Choroid plexus epithelial cell (primary cell): ENCODE data around the gene TACR1.
A peak's percentile ranks its signal among the peaks of the same experiment; 100 is the strongest.

Experiments
- DNase-seq: peaks from one replicate; pipeline ENCODE4 v3.0.0-alpha.2; 2010; ENCODE audit warnings: low read depth
- H3K4me3 ChIP-seq: 2 replicates; pipeline ENCODE4 v1.5.1; 2011; ENCODE audit warnings: low read depth, mild to moderate bottlenecking, control low read depth, low read length, moderate library complexity
- CTCF ChIP-seq: conservative IDR thresholded peaks from 2 replicates; pipeline ENCODE4 v1.5.1; 2011; ENCODE audit warnings: low read depth, mild to moderate bottlenecking, control low read depth, inconsistent platforms, low read length, moderate library complexity

The TACR1 gene

GRCh38 chr2:75088791-75089190 lies 110.5 kb downstream of the TACR1 start:
- no peak for DNase-seq
- no peak for TF ChIP-seq CTCF

GRCh38 chr2:75087736-75088135 lies 111.6 kb downstream of the TACR1 start:
- no peak for TF ChIP-seq CTCF
- no peak overlapping the region for H3K4me3 ChIP-seq
- DNase-seq = no peak

More at GRCh38 chr2:75088791-75089190, 110.5 kb downstream of the TACR1 start:
- H3K4me3 ChIP-seq = no peak overlapping the region

- TF ChIP-seq CTCF = no peak
- no peak overlapping the region for H3K4me3 ChIP-seq
- peak; percentile 30 for DNase-seq
Observed at GRCh38 chr2:75079575-75079974, 119.7 kb downstream of the TACR1 start.

- no peak for TF ChIP-seq CTCF
- no peak overlapping the region for H3K4me3 ChIP-seq
- DNase-seq = no peak
Observed at GRCh38 chr2:75077909-75078308, 121.4 kb downstream of the TACR1 start.

GRCh38 chr2:75076088-75076487 lies 123.2 kb downstream of the TACR1 start:
- DNase-seq = no peak
- no peak overlapping the region for H3K4me3 ChIP-seq
- no peak for TF ChIP-seq CTCF

GRCh38 chr2:75074708-75075107 lies 124.6 kb downstream of the TACR1 start:
- no peak for DNase-seq
- TF ChIP-seq CTCF = no peak
- no peak overlapping the region for H3K4me3 ChIP-seq

GRCh38 chr2:75074228-75074627 lies 125.1 kb downstream of the TACR1 start:
- DNase-seq = no peak
- no peak overlapping the region for H3K4me3 ChIP-seq
- TF ChIP-seq CTCF = no peak
